IMR-90 (cell line): ENCODE measurements around the gene SYCP2. TPM values are rescaled to one million over a fixed set of nuclear protein-coding genes. Genes with fewer than 3 reads are reported as not detected.

Experiments used
- ATAC-seq: fragments of 200-7000 bp; cut with Tn5 transposase; 2 replicates; pipeline ENCODE4 v1.9.1; 2020; ENCODE audit warnings: low read depth, mild to moderate bottlenecking, moderate library complexity
- BruUV-seq: library from RNA; stranded (reverse); fragments of 400-500 nt; replicated peaks from 2 replicates; lab custom pipeline; 2021; lab: Mats Ljungman, UMichigan
- CTCF ChIA-PET: fragments of 300-600 bp; formaldehyde crosslinking; extraction: SDS; loops from one replicate; lab custom pipeline; 2021; ENCODE audit warnings: antibody characterized with exemption; lab: Yijun Ruan, JAX
- POLR2A ChIA-PET: fragments of 300-600 bp; sonication (Branson Sonifier 250); formaldehyde crosslinking; loops from one replicate; lab custom pipeline; 2022; ENCODE audit warnings: antibody characterized with exemption; ENCODE audit not compliant: unreplicated experiment; lab: Charles Lee
- DNase-seq: peaks from one replicate; pipeline ENCODE4 v3.0.0; 2013
- H2AFZ ChIP-seq: replicated peaks from 2 replicates; pipeline ENCODE3; 2013; ENCODE audit warnings: low read length, mild to moderate bottlenecking; ENCODE audit not compliant: poor library complexity
- H2AK5ac ChIP-seq: 2 replicates; pipeline ENCODE4 v1.6.1; 2013; ENCODE audit warnings: low read depth, low read length, inconsistent platforms
- H2AK9ac ChIP-seq: replicated peaks from 2 replicates; pipeline ENCODE3; 2013; ENCODE audit warnings: mild to moderate bottlenecking, low read depth, low read length, moderate library complexity; ENCODE audit not compliant: poor library complexity
- H2BK120ac ChIP-seq: 2 replicates; pipeline ENCODE4 v1.6.1; 2013; ENCODE audit warnings: low read depth, low read length, inconsistent platforms
- H2BK15ac ChIP-seq: 3 replicates; pipeline ENCODE4 v1.6.1; 2013; ENCODE audit warnings: low read depth, low read length, inconsistent platforms
- H2BK20ac ChIP-seq: 2 replicates; pipeline ENCODE4 v1.6.1; 2013; ENCODE audit warnings: low read depth, mild to moderate bottlenecking, inconsistent platforms, low read length, moderate library complexity
- H2BK5ac ChIP-seq: 2 replicates; pipeline ENCODE4 v1.6.1; 2013; ENCODE audit warnings: mild to moderate bottlenecking, low read depth, low read length, inconsistent platforms; ENCODE audit not compliant: poor library complexity, severe bottlenecking
- H3K14ac ChIP-seq: replicated peaks from 2 replicates; pipeline ENCODE4 v1.6.1; 2013; ENCODE audit warnings: low read depth, low read length, inconsistent platforms
- H3K18ac ChIP-seq: 2 replicates; pipeline ENCODE4 v1.6.1; 2013; ENCODE audit warnings: low read depth, low read length, control low read depth
- H3K23ac ChIP-seq: 2 replicates; pipeline ENCODE4 v1.6.1; 2013; ENCODE audit warnings: low read depth, low read length, inconsistent platforms
- H3K27ac ChIP-seq: 2 replicates; pipeline ENCODE4 v1.5.1; 2013; ENCODE audit warnings: mild to moderate bottlenecking, control low read depth, low read length; ENCODE audit not compliant: insufficient read depth
- H3K27me3 ChIP-seq: 2 replicates; pipeline ENCODE4 v1.6.1; 2013; ENCODE audit warnings: low read length; ENCODE audit not compliant: control insufficient read depth, insufficient read depth
- H3K36me3 ChIP-seq: 2 replicates; pipeline ENCODE4 v1.6.1; 2013; ENCODE audit warnings: low read length, mixed read lengths; ENCODE audit not compliant: control insufficient read depth, insufficient read depth
- H3K4ac ChIP-seq: 2 replicates; pipeline ENCODE4 v1.6.1; 2013; ENCODE audit warnings: low read depth, low read length, inconsistent platforms
- H3K4me1 ChIP-seq: 2 replicates; pipeline ENCODE4 v1.6.1; 2013; ENCODE audit warnings: low read length, mixed read lengths; ENCODE audit not compliant: control insufficient read depth, insufficient read depth
- H3K4me2 ChIP-seq: 2 replicates; pipeline ENCODE4 v1.6.1; 2013; ENCODE audit warnings: low read depth, mild to moderate bottlenecking, control low read depth, low read length, moderate library complexity
- H3K4me3 ChIP-seq: 2 replicates; pipeline ENCODE4 v1.5.1; 2013; ENCODE audit warnings: low read depth, mild to moderate bottlenecking, control low read depth, low read length, moderate library complexity; ENCODE audit not compliant: insufficient read depth
- H3K56ac ChIP-seq: 2 replicates; pipeline ENCODE4 v1.6.1; 2013; ENCODE audit warnings: low read length, inconsistent platforms; ENCODE audit not compliant: insufficient read depth; ENCODE audit errors: extremely low read depth
- H3K79me1 ChIP-seq, 2 experiments: 2 replicates each; pipeline ENCODE4 v1.6.1; 2013; ENCODE audit warnings: low read length in 2 of 2, inconsistent platforms in 1 of 2, low read depth in 1 of 2
- H3K9ac ChIP-seq: 2 replicates; pipeline ENCODE4 v1.6.1; 2013; ENCODE audit warnings: low read depth, low read length, control low read depth
- H3K9me1 ChIP-seq: 2 replicates; pipeline ENCODE4 v1.6.1; 2013; ENCODE audit warnings: low read length, inconsistent platforms; ENCODE audit not compliant: insufficient read depth
- H3K9me3 ChIP-seq: 2 replicates; pipeline ENCODE4 v1.6.1; 2013; ENCODE audit warnings: low read length; ENCODE audit not compliant: control insufficient read depth, insufficient read depth
- H4K20me1 ChIP-seq: 2 replicates; pipeline ENCODE4 v1.6.1; 2013; ENCODE audit warnings: low read length, inconsistent platforms; ENCODE audit not compliant: insufficient read depth
- H4K5ac ChIP-seq: 2 replicates; pipeline ENCODE4 v1.6.1; 2013; ENCODE audit warnings: mild to moderate bottlenecking, low read depth, low read length, control low read depth
- H4K8ac ChIP-seq, 2 experiments: 2 replicates each; pipeline ENCODE4 v1.6.1; 2013; ENCODE audit warnings: low read depth in 2 of 2, low read length in 2 of 2, control low read depth in 1 of 2, inconsistent platforms in 1 of 2
- H4K91ac ChIP-seq: 2 replicates; pipeline ENCODE4 v1.6.1; 2013; ENCODE audit warnings: low read depth, low read length, inconsistent platforms; ENCODE audit not compliant: insufficient read depth
- BHLHE40 ChIP-seq: fragments of 150-350 bp; IDR thresholded peaks from 2 replicates; pipeline ENCODE4 v1.6.1; 2016; ENCODE audit warnings: mild to moderate bottlenecking, low read depth, low read length
- CEBPB ChIP-seq: IDR thresholded peaks from 2 replicates; pipeline ENCODE4 v1.6.1; 2012; ENCODE audit warnings: low read depth, low read length, improper control_type of control experiment
- CHD1 ChIP-seq: IDR thresholded peaks from 2 replicates; pipeline ENCODE4 v1.6.1; 2012; ENCODE audit warnings: low read depth, low read length, improper control_type of control experiment
- CTCF ChIP-seq: conservative IDR thresholded peaks from 2 replicates; pipeline ENCODE4 v1.5.1; 2012; ENCODE audit warnings: mild to moderate bottlenecking, low read depth, low read length, improper control_type of control experiment
- ELK1 ChIP-seq: fragments of 150-350 bp; IDR thresholded peaks from 2 replicates; pipeline ENCODE4 v1.6.1; 2016; ENCODE audit warnings: low read depth, mild to moderate bottlenecking, low read length, moderate library complexity, borderline replicate concordance
- FOS ChIP-seq: fragments of 150-350 bp; IDR thresholded peaks from 2 replicates; pipeline ENCODE4 v1.6.1; 2016; ENCODE audit warnings: low read depth, low read length
- MAFK ChIP-seq: IDR thresholded peaks from 2 replicates; pipeline ENCODE4 v1.6.1; 2012; ENCODE audit warnings: low read depth, low read length, improper control_type of control experiment
- MAZ ChIP-seq: IDR thresholded peaks from 2 replicates; pipeline ENCODE4 v1.6.1; 2012; ENCODE audit warnings: low read depth, mild to moderate bottlenecking, low read length, improper control_type of control experiment, moderate library complexity, borderline replicate concordance
- MXI1 ChIP-seq: IDR thresholded peaks from 2 replicates; pipeline ENCODE4 v1.6.1; 2012; ENCODE audit warnings: low read depth, mild to moderate bottlenecking, low read length, moderate library complexity, borderline replicate concordance
- NFE2L2 ChIP-seq: fragments of 150-350 bp; IDR thresholded peaks from 2 replicates; pipeline ENCODE4 v1.6.1; 2016; ENCODE audit warnings: low read depth, mild to moderate bottlenecking, low read length
- POLR2A ChIP-seq: IDR thresholded peaks from 2 replicates; pipeline ENCODE4 v1.6.1; 2012; ENCODE audit warnings: mild to moderate bottlenecking, low read depth, low read length
- RAD21 ChIP-seq: IDR thresholded peaks from 2 replicates; pipeline ENCODE4 v1.6.1; 2012; ENCODE audit warnings: low read length, improper control_type of control experiment
- RCOR1 ChIP-seq: IDR thresholded peaks from 2 replicates; pipeline ENCODE4 v1.6.1; 2012; ENCODE audit warnings: mild to moderate bottlenecking, low read length, improper control_type of control experiment; ENCODE audit not compliant: insufficient replicate concordance
- RFX5 ChIP-seq: IDR thresholded peaks from 2 replicates; pipeline ENCODE4 v1.8.0; 2012; ENCODE audit warnings: low read depth, mild to moderate bottlenecking, low read length, moderate library complexity
- SMC3 ChIP-seq: fragments of 150-350 bp; IDR thresholded peaks from 2 replicates; pipeline ENCODE4 v1.6.1; 2016; ENCODE audit warnings: low read depth, mild to moderate bottlenecking, antibody characterized with exemption, low read length, moderate library complexity
- USF2 ChIP-seq: fragments of 150-350 bp; IDR thresholded peaks from 2 replicates; pipeline ENCODE4 v1.6.1; 2017; ENCODE audit warnings: mild to moderate bottlenecking, antibody characterized with exemption, low read length, low read depth
- WGBS, 2 experiments: methylation state at CpG; one replicate each; pipeline versions ENCODE4 v1.1.5 to v1.1.7; 2013; ENCODE audit warnings: missing lambda C conversion rate in 2 of 2; ENCODE audit not compliant: insufficient read length in 1 of 2; ENCODE audit errors: extremely low coverage in 2 of 2; 5-methylcytosine and 5-hydroxymethylcytosine counted together
- dilution Hi-C: fragments of 300-500 bp; cut with HindIII; formaldehyde crosslinking; loops from one replicate; pipeline ENCODE4 v1.14.3; 2018; ENCODE audit warnings: low sequenced_read_pairs; ENCODE audit not compliant: unreplicated experiment
- in situ Hi-C: fragments of 300-500 bp; cut with MboI; formaldehyde crosslinking; loops from 3 replicates; pipeline ENCODE4 v1.14.3; 2019; ENCODE audit warnings: low sequenced_read_pairs, inconsistent platforms, mixed read lengths
- intact Hi-C: fragments of 100-400 bp; cut with micrococcal nuclease; formaldehyde crosslinking; loops from 2 replicates; pipeline ENCODE4 v1.10.0; 2022
- polyA plus RNA-seq, 3 experiments: library from polyadenylated mRNA; depleted of rRNA; stranded (reverse); fragments of >200 nt; gene quantifications; 2 replicates each; pipeline ENCODE4 v1.2.3, GENCODE V29; 2012; ENCODE audit warnings: low replicate concordance in 1 of 3
- total RNA-seq: library from RNA; depleted of rRNA; stranded (reverse); fragments of >200 nt; gene quantifications from 2 replicates; pipeline ENCODE4 v1.2.3, GENCODE V29; 2012

SYCP2 gene
- total and polyA plus RNA-seq, 2 of the 4 experiments (the other 2 are of a cell fraction): 0.18 to 0.31 TPM

DNA sequence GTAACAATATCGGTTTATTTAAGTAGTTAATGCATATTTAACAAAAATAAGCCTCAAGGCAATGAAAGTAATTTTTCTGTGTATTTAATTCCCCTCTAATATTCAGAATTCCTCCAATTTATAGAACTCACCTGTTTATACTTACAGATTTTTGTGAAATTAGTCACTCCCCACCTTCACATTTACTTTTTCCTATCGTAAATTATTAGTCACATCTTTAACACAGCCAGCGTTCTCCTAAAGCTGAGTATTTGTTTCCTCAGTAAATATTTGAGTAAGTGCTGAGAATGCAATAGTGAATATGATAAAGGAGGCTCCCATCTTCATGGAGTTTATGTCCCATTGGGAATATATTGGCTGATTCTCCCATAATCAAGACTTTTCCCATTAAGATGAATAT, 88.0 kb downstream of the SYCP2 start:
- ChIA-PET CTCF (no interaction called here), POLR2A (no interaction called here)
- Histone ChIP-seq H2AK5ac (no peak overlapping the region), H3K36me3 (no peaks in the 10 kb centered on the region), H3K23ac (no peak overlapping the region), H3K4me2 (no peak overlapping the region), H3K9me3 (no peaks in the 10 kb centered on the region), H4K91ac (no peak overlapping the region), H4K8ac (no peak overlapping the region), H2AK9ac (no peak overlapping the region), H3K27ac (no peak overlapping the region), H2BK120ac (no peak overlapping the region), H3K4me3 (no peak overlapping the region), H2BK20ac (no peak overlapping the region), H4K20me1 (no peaks in the 10 kb centered on the region), H3K79me1 (no peaks in the 10 kb centered on the region), H3K4me1 (no peaks in the 10 kb centered on the region), H3K9ac (no peak overlapping the region), H3K14ac (no peak overlapping the region), H3K56ac (no peak overlapping the region), H2AFZ (no peak overlapping the region), H3K9me1 (no peaks in the 10 kb centered on the region), H4K5ac (no peak overlapping the region), H2BK15ac (no peak overlapping the region), H3K18ac (no peak overlapping the region), H3K27me3 (no peaks in the 10 kb centered on the region), H2BK5ac (no peak overlapping the region), H3K4ac (no peak overlapping the region)
- DNase-seq (no peak), ATAC-seq (no peak)
- TF ChIP-seq CHD1 (no peak), NFE2L2 (no peak), MXI1 (no peak), RAD21 (no peak), POLR2A (no peak), FOS (no peak), RFX5 (no peak), USF2 (no peak), SMC3 (no peak), RCOR1 (no peak), CTCF (no peak), BHLHE40 (no peak), ELK1 (no peak), MAZ (no peak), CEBPB (no peak), MAFK (no peak)
- dilution Hi-C loops (no loop called here), intact Hi-C loops (no loop called here), in situ Hi-C loops (no loop called here)
- BruUV-seq: no TSS peak
- no CpG with 5 or more reads among the region's 3 CpGs for WGBS, 2 experiments
